Trophoblast cell (in vitro differentiated cells and primary cell): ENCODE measurements around the gene LLPH.

ENCODE experiments used
- DNase-seq, 2 donors: peaks; one replicate each; pipeline ENCODE4 v3.0.0-alpha.2; 2016
- H2AFZ ChIP-seq: 2 replicates; pipeline ENCODE4 v1.6.1; 2013; ENCODE audit warnings: low read length, moderate library complexity, mild to moderate bottlenecking; ENCODE audit not compliant: insufficient read depth, poor library complexity
- H2AK5ac ChIP-seq: 2 replicates; pipeline ENCODE4 v1.6.1; 2013; ENCODE audit warnings: mild to moderate bottlenecking, low read length
- H2BK120ac ChIP-seq: 2 replicates; pipeline ENCODE4 v1.6.1; 2013; ENCODE audit warnings: low read length, mild to moderate bottlenecking, moderate library complexity; ENCODE audit not compliant: insufficient read depth, poor library complexity
- H2BK12ac ChIP-seq: 2 replicates; pipeline ENCODE4 v1.6.1; 2013; ENCODE audit warnings: mild to moderate bottlenecking, low read length, moderate library complexity
- H2BK5ac ChIP-seq: 2 replicates; pipeline ENCODE4 v1.6.1; 2013; ENCODE audit warnings: low read length, low read depth, moderate library complexity, mild to moderate bottlenecking; ENCODE audit not compliant: poor library complexity
- H3K14ac ChIP-seq: 2 replicates; pipeline ENCODE4 v1.6.1; 2013; ENCODE audit warnings: mild to moderate bottlenecking, low read length
- H3K18ac ChIP-seq: 2 replicates; pipeline ENCODE4 v1.6.1; 2013; ENCODE audit warnings: mild to moderate bottlenecking, low read length
- H3K23ac ChIP-seq: 2 replicates; pipeline ENCODE4 v1.6.1; 2013; ENCODE audit warnings: low read length
- H3K27ac ChIP-seq: 2 replicates; pipeline ENCODE4 v1.5.1; 2013; ENCODE audit warnings: low read depth, mild to moderate bottlenecking, inconsistent platforms, low read length, moderate library complexity
- H3K27me3 ChIP-seq: 2 replicates; pipeline ENCODE4 v1.6.1; 2013; ENCODE audit warnings: inconsistent platforms, mild to moderate bottlenecking, low read length, moderate library complexity; ENCODE audit not compliant: insufficient read depth
- H3K36me3 ChIP-seq, 2 experiments: 1 replicate in 1 of 2; 2 replicates in 1 of 2; pipeline ENCODE4 v1.6.1; 2013; ENCODE audit warnings: low read length in 2 of 2, mild to moderate bottlenecking in 2 of 2, moderate library complexity in 1 of 2; ENCODE audit not compliant: insufficient read depth in 2 of 2, control insufficient read depth in 1 of 2
- H3K4ac ChIP-seq: 2 replicates; pipeline ENCODE4 v1.6.1; 2013; ENCODE audit warnings: low read depth, mild to moderate bottlenecking, low read length, moderate library complexity
- H3K4me1 ChIP-seq, 2 experiments: 1 replicate in 1 of 2; 2 replicates in 1 of 2; pipeline ENCODE4 v1.6.1; 2013; ENCODE audit warnings: low read length in 2 of 2, mild to moderate bottlenecking in 2 of 2, moderate library complexity in 1 of 2; ENCODE audit not compliant: insufficient read depth in 2 of 2, control insufficient read depth in 1 of 2
- H3K4me2 ChIP-seq: 2 replicates; pipeline ENCODE4 v1.6.1; 2013; ENCODE audit warnings: inconsistent platforms, mild to moderate bottlenecking, low read length, moderate library complexity
- H3K4me3 ChIP-seq: 2 replicates; pipeline ENCODE4 v1.5.1; 2013; ENCODE audit warnings: mild to moderate bottlenecking, low read depth, low read length, inconsistent platforms
- H3K79me1 ChIP-seq: one replicate; pipeline ENCODE4 v1.6.1; 2013; ENCODE audit warnings: low read length
- H3K79me2 ChIP-seq: 2 replicates; pipeline ENCODE4 v1.6.1; 2013; ENCODE audit warnings: low read length, mild to moderate bottlenecking; ENCODE audit not compliant: control insufficient read depth, insufficient read depth, poor library complexity
- H3K9ac ChIP-seq: 2 replicates; pipeline ENCODE4 v1.6.1; 2013; ENCODE audit warnings: mild to moderate bottlenecking, low read length
- H3K9me3 ChIP-seq: 2 replicates; pipeline ENCODE4 v1.6.1; 2013; ENCODE audit warnings: low read depth, mild to moderate bottlenecking, control low read depth, inconsistent platforms, low read length; ENCODE audit not compliant: insufficient read depth
- H4K12ac ChIP-seq: 2 replicates; pipeline ENCODE4 v1.6.1; 2013; ENCODE audit warnings: low read depth, mild to moderate bottlenecking, low read length, moderate library complexity
- H4K8ac ChIP-seq: 2 replicates; pipeline ENCODE4 v1.6.1; 2013; ENCODE audit warnings: low read depth, mild to moderate bottlenecking, low read length, moderate library complexity
- H4K91ac ChIP-seq: one replicate; pipeline ENCODE4 v1.6.1; 2013; ENCODE audit warnings: low read depth, mild to moderate bottlenecking, low read length, moderate library complexity
- WGBS: extraction: QIAGEN DNeasy Blood & Tissue Kit; methylation state at CpG from one replicate; pipeline ENCODE4 v1.1.7; 2013; ENCODE audit warnings: missing lambda C conversion rate; ENCODE audit not compliant: insufficient read length, insufficient coverage; ENCODE audit errors: extremely low coverage; 5-methylcytosine and 5-hydroxymethylcytosine counted together

The LLPH gene

DNA sequence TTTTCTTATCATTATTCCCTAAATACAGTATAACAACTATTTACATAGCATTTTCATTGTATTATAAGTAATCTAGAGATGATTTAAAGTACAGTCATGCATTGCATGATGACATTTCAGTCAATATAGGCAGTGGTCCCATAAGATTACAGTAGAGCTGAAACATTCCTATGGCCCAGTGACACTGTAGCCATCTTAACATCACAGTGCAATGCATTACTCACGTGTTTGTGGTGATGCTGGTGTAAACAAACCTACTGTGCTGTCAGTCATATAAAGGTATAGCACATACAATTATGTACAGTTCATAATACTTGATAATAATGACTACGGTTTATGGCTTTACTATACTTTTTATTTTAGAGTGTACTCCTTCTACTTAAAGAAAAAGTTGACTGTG is 13.3 kb downstream of the LLPH start:
- H3K4me3 ChIP-seq = no peak overlapping the region
- H3K79me1 ChIP-seq = no peaks in the 10 kb centered on the region
- no peak overlapping the region for H3K9ac ChIP-seq
- H2BK12ac ChIP-seq = no peak overlapping the region
- H3K18ac ChIP-seq = no peak overlapping the region
- no peak overlapping the region for H2BK5ac ChIP-seq
- no peaks in the 10 kb centered on the region for H3K4me1 ChIP-seq
- no peaks in the 10 kb centered on the region for H3K9me3 ChIP-seq
- no peak overlapping the region for H2AK5ac ChIP-seq
- no peak overlapping the region for H3K27ac ChIP-seq
- H3K4ac ChIP-seq = no peak overlapping the region
- DNase-seq = peak; percentile 38 to 68
- WGBS = no CpG with 5 or more reads among the region's 2 CpGs
- H3K4me2 ChIP-seq = no peak overlapping the region
- H3K23ac ChIP-seq = no peak overlapping the region
- no peak overlapping the region for H2BK120ac ChIP-seq
- H4K12ac ChIP-seq = no peak overlapping the region
- no peaks in the 10 kb centered on the region for H3K79me2 ChIP-seq
- no peak overlapping the region for H4K91ac ChIP-seq
- H3K36me3 ChIP-seq = peaks cover 0 to 3% of the 10 kb centered on the region in 2 experiments
- H4K8ac ChIP-seq = no peak overlapping the region
- H3K14ac ChIP-seq = no peak overlapping the region
- H2AFZ ChIP-seq = no peak overlapping the region
- H3K27me3 ChIP-seq = no peaks in the 10 kb centered on the region

DNA sequence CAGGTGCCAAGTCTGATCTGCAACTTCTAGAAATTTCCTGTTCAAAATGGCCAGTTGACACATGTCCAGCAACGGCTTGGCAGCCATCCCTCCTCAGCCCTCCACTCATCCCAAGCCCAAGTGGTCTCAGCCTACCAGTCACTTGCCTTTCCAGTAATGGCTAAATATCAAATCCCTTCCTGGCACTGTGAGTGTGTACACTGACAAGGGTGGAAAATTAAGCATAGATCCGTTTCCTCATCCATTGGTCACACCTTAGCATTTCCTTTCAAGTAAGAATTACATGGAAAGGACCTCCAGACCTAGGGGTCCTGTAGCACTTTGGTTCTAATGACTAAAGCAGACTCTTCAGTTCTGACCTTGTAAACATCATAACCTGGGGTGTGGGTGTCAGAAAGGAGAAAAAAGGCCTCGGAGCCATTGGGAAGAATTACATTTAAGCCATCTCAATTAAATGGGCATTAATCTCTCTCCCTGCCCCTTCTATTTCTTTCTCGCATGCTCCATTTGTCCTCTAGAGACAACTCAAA is 15.4 kb downstream of the LLPH start:
- no peak overlapping the region for H4K12ac ChIP-seq
- H3K9ac ChIP-seq = no peak overlapping the region
- WGBS = no CpG with 5 or more reads among the region's 4 CpGs
- H3K79me1 ChIP-seq = no peaks in the 10 kb centered on the region
- no peak overlapping the region for H2BK120ac ChIP-seq
- no peaks in the 10 kb centered on the region for H3K79me2 ChIP-seq
- no peak overlapping the region for H3K23ac ChIP-seq
- H4K8ac ChIP-seq = no peak overlapping the region
- no peak for DNase-seq
- H2BK5ac ChIP-seq = no peak overlapping the region
- H3K27me3 ChIP-seq = no peaks in the 10 kb centered on the region
- H2AFZ ChIP-seq = no peak overlapping the region
- H4K91ac ChIP-seq = no peak overlapping the region
- H2AK5ac ChIP-seq = no peak overlapping the region
- H3K4me1 ChIP-seq = peaks cover 0 to 3% of the 10 kb centered on the region in 2 experiments
- H3K4me2 ChIP-seq = no peak overlapping the region
- H3K18ac ChIP-seq = no peak overlapping the region
- no peak overlapping the region for H2BK12ac ChIP-seq
- H3K4me3 ChIP-seq = no peak overlapping the region
- no peak overlapping the region for H3K4ac ChIP-seq
- no peaks in the 10 kb centered on the region for H3K36me3 ChIP-seq
- H3K27ac ChIP-seq = no peak overlapping the region
- no peak overlapping the region for H3K14ac ChIP-seq
- no peaks in the 10 kb centered on the region for H3K9me3 ChIP-seq

DNA sequence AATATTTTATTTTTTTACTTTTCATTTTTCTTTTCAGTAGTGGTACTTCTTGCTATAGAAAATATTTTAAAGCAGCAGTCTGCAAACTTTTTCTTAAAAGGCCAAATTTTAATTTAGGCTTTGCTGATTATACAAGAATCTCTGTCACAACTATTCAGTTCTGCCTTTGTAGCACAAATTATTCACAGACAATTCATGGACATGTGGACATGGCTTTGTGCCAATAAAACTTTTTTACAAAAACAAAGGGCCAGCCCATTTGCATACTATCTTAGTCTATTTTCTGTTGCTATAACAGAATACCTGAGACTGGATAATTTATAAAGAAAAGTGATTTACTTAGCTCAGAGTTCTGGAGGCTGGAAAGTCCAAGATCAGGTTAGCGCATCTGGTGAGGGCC is 17.1 kb downstream of the LLPH start:
- Histone ChIP-seq H3K36me3 (no peaks in the 10 kb centered on the region), H3K9me3 (no peaks in the 10 kb centered on the region), H3K4me1 (peaks cover 0 to 3% of the 10 kb centered on the region in 2 experiments), H3K23ac (no peak overlapping the region), H4K12ac (no peak overlapping the region), H2AK5ac (no peak overlapping the region), H3K4ac (no peak overlapping the region), H3K79me1 (no peaks in the 10 kb centered on the region), H3K9ac (no peak overlapping the region), H3K18ac (no peak overlapping the region), H3K27me3 (no peaks in the 10 kb centered on the region), H2BK12ac (no peak overlapping the region), H3K14ac (no peak overlapping the region), H4K91ac (no peak overlapping the region), H2AFZ (no peak overlapping the region), H3K4me2 (no peak overlapping the region), H3K4me3 (no peak overlapping the region), H3K79me2 (no peaks in the 10 kb centered on the region), H2BK5ac (no peak overlapping the region), H3K27ac (no peak overlapping the region), H2BK120ac (no peak overlapping the region), H4K8ac (no peak overlapping the region)
- WGBS = no CpG with 5 or more reads among the region's 1 CpG
- no peak for DNase-seq

DNA sequence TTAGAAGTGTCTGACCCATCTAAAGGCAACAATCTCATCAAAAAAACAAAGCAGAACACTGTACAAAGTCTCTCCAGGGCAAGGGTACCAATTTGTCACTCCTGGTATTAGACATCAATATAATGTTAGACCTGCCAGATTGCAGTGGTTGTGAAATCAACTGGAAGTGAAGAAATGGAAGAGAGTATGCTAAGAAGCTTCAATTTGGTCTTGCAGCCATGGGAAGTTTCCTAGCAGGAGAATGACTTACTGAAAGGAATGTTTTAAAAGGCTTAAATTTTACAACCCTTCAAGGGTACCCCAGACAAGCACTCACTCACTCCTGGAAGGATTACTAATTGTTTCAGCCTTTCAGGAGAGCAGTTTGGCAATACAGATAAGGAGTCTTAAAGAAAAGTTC is 18.9 kb downstream of the LLPH start:
- H3K79me1 ChIP-seq = no peaks in the 10 kb centered on the region
- H3K4ac ChIP-seq = no peak overlapping the region
- no peak overlapping the region for H2AFZ ChIP-seq
- no peak overlapping the region for H2BK120ac ChIP-seq
- H3K27ac ChIP-seq = peak overlapping the region; percentile 83
- H4K91ac ChIP-seq = peak overlapping the region; percentile 56
- H3K27me3 ChIP-seq = no peaks in the 10 kb centered on the region
- H2BK12ac ChIP-seq = peak overlapping the region; percentile 60
- DNase-seq = peak in 1 of 2 donors; percentile 37
- no peak overlapping the region for H4K12ac ChIP-seq
- no peak overlapping the region for H3K14ac ChIP-seq
- no peak overlapping the region for H3K9ac ChIP-seq
- H2BK5ac ChIP-seq = peak overlapping the region; percentile 52
- no peaks in the 10 kb centered on the region for H3K36me3 ChIP-seq
- no peak overlapping the region for H3K4me3 ChIP-seq
- H3K9me3 ChIP-seq = no peaks in the 10 kb centered on the region
- H2AK5ac ChIP-seq = no peak overlapping the region
- H3K4me2 ChIP-seq = no peak overlapping the region
- H3K23ac ChIP-seq = no peak overlapping the region
- H3K79me2 ChIP-seq = no peaks in the 10 kb centered on the region
- H3K18ac ChIP-seq = no peak overlapping the region
- H3K4me1 ChIP-seq = peaks cover 0 to 3% of the 10 kb centered on the region in 2 experiments
- H4K8ac ChIP-seq = no peak overlapping the region
